Smooth muscle cell of the brain vasculature (primary cell): ENCODE results near the gene PSMB11.
"Not testable (repeated sequence)": the region's sequence is repeated elsewhere in the genome, so short reads cannot be mapped to it uniquely, and the experiment has no call there.

Experiments
- DNase-seq: peaks from one replicate; pipeline ENCODE4 v3.0.0-alpha.2; 2012; ENCODE audit warnings: low read depth, low spot score

Gene PSMB11, protein sequence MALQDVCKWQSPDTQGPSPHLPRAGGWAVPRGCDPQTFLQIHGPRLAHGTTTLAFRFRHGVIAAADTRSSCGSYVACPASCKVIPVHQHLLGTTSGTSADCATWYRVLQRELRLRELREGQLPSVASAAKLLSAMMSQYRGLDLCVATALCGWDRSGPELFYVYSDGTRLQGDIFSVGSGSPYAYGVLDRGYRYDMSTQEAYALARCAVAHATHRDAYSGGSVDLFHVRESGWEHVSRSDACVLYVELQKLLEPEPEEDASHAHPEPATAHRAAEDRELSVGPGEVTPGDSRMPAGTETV

DNA sequence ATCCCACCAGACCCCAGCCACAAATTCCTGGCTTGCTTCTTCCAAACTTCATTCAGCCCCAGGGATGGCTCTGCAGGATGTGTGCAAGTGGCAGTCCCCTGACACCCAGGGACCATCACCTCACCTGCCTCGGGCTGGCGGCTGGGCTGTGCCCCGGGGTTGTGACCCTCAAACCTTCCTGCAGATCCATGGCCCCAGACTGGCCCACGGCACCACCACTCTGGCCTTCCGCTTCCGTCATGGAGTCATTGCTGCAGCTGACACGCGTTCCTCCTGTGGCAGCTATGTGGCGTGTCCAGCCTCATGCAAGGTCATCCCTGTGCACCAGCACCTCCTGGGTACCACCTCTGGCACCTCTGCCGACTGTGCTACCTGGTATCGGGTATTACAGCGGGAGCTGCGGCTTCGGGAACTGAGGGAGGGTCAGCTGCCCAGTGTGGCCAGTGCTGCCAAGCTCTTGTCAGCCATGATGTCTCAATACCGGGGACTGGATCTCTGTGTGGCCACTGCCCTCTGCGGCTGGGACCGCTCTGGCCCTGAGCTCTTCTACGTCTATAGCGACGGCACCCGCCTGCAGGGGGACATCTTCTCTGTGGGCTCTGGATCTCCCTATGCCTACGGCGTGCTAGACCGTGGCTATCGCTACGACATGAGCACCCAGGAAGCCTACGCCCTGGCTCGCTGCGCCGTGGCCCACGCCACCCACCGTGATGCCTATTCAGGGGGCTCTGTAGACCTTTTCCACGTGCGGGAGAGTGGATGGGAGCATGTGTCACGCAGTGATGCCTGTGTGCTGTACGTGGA lies at the start of gene PSMB11:
TSS of gene PSMB11 (plus strand) at position 51 of the 804 bp plus-strand sequence. CDS start at position 65, 14 bp downstream.
- no peak for DNase-seq

DNA sequence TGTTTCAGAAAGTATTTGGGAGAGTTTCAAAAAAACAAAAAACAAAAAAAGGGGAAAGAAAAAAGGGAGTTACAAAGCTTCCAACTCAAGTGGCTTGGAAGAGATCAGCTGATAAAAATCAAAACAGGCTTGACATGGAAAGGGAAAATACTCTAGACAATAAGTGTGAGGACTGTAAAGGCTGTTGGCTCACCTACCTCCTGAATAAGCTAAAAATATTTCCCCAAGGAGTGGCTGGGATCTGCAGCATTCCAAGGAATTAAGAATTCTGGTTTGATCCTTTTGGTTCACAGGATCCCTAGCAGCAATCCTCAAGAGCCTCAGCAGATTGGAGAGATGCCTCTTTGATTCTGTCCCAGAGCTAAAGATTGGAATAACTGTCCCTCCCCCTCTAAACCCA lies 48.5 kb upstream of the PSMB11 start:
- no peak for DNase-seq

DNA sequence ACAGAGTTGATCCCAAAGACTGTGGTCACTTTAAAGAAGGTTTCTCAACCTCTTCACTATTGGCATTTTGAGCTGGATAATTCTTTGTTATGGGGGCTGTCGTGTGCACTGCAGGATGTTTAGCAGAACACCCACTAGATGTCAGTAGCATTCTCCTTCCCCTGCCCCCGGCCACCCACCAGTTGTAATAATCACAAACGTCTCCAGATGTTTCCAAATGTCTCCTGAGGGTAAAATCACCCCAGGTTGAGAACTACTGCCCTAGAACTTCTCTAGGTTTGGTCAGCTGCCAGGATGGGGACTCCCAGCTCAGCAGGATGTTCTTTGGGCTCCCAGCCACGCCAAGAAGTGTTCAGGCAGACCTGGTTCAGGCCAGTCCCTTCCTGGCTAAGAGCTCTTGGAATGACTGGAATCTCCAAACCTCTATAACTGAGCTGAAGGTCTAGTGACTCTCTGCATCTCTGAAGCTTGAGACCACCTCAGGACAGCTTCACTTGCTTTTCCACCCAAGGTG lies 47.2 kb upstream of the PSMB11 start:
- no peak for DNase-seq

DNA sequence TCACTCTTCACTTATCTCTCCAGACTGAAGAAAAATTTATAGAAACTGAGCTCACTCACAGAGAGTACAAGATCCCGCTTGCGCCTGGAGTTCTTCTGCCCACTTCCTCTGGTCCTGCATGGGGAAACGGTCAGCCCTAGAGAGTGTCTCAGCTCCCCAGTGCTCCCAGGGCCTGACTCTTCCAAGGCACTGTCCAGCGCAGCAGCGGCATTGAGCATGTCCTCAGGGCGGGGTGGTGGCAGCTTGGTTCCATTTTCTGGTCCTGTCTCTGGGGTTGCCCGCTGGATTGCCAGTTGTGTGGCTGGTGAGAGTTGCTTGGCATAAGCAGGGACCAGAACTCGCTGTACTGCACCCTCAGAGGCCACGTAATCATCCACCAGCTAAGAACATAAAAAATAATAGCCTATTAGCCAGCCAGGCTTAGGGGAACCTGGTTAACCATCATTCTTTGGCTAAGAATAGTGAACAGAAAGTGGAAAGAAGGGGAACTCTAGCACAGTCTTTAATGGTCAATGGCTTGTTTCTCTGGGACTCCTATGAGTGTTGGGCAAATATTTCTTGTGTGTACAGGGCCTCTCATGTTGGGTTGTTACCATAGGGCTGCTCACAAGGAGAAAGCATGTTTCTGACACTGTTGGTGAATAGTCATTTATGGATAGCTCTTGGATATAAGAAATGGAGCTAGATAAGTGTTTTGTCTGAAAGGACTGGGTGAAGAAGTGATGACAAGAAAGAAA lies 46.0 kb upstream of the PSMB11 start:
- DNase-seq: no peak

DNA sequence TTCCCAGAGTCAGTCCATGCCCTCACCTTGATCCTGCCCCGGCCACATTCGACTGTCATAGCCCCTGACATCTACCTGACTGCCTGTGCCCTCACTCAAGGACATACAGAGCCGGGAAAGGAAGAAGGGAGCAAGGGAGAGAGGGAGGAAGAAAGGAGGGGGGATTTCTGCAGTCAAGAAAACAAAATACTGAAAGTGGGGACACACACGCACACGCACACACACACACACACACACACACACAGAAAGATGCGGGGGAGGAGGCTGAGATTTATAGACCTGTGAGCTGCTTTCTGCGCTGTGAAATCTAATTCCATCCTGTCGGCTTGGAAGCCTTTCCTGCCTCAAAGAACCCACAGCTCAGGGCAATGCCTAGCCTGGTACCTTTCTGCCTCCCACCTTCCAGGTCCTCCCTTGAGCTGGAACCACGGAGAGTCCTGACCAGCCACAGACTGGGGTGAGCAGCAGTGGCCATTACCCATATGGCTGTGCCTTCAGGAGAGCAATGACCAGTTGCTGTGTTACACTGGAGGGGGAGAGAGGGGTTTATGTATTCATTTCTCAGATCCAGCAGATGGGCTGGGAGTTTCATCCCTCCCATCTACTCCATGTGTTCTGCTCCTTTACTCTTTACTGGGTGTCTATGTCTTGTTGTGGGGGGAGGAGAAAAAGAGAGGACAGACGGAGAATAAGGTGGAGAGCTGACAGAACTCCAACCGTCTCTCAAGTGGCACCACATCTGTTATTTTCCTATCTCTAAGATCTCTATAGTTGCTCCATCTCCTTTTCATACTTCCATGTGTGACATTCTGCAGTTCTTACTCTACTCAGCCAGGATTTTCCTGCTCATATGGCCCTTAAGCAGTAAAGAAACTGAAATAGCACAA lies 45.0 kb upstream of the PSMB11 start:
- DNase-seq: no peak

DNA sequence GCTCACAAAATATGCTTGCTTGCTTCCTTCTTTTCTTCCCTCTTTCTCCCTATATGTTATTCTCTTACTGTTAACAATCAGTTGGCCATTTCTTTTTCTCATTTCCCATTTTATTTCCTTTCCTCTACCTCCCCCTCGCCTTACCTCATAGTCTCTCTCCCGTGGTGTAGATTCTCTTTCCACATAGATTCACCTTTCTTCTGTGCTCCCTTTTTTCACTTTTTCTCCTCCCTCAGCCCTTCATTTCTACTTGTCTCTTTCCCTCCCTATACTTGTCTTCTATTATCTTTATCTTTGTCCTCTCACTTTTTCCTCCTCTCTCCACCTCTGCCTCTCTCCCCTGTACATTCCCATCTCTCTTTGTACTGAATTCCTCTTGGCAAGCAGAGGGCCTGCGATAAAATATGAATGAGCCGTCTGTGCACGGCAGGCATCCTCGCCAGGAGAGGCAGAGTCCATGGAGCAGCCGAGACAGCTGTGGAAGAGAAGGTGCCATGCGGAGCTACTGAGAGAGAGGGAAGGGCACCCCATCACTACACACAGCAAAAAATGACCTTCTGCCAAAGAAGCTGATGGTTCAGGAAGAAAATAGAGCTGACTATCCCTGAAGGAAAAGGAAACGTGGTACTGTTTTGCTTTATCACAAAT lies 44.2 kb upstream of the PSMB11 start:
- DNase-seq: no peak

DNA sequence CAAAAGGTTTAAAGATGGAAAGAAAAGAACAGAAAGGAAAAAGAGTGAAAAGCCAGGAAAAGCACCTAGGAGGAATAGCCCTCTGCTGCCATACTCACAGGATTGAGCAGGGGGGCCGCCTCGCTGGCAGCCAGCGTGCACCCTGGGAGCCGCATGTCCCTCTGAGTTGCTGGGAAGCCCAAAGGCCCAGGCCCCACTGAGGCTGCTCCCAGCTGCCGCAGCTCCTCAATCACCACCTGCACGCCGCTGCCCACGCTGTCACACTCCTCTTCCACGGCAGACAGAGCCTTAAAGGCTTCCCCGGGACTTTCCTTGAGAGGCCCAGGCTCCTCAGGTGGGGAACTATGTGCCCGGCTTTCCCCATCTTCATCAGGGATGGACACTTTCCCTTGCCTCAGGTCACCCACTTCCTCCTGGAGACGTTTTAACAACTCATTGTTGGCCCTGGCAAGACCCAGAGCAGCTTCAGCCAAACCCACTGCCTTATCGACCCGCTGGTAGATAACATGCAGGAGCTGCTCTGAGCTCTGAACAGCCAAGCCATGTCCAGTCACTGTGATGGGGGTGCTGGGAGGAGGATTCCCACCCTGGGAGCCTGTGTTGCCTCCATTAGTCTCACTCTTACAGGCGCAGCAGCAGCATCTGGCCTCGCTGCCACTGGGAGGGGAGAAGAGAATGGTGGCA lies 43.5 kb upstream of the PSMB11 start:
- no peak for DNase-seq

DNA sequence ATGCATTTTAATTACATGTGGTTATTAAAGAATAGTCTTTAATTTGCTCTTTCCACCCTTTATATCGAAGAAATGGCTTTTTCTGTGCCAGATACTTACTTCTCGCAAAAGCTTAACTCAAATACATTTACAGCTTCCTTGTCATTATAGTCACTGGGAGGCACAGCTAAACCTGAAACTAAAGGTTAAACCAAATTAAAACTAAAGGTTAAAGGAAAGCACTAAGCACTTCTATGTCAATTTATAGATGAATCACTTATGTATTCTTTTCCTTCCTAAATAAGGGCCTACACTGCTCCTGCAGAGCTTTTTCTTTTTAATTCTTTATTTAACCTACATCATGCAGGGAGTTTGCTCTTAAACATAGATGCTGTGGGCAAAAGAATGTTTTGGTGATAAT lies 41.2 kb upstream of the PSMB11 start:
- DNase-seq: no peak

DNA sequence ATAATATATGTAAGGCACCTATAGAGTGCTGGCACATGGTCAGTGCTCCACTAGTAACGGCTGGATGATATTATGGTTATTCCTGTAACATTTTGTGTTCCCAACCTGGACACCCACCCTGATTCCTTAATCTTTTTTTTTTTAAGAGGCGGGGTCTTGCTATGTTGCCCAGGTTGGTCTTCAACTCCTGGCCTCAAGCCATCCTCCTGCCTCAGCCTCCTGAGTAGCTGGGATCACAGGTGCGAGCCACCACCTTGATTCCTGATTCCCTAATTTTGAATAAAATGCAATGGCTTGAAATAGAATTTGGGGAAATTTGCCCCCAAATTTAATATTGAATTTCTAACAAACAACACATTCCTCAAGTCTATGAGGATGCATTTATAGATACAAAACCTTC lies 39.4 kb upstream of the PSMB11 start:
- DNase-seq: no peak

DNA sequence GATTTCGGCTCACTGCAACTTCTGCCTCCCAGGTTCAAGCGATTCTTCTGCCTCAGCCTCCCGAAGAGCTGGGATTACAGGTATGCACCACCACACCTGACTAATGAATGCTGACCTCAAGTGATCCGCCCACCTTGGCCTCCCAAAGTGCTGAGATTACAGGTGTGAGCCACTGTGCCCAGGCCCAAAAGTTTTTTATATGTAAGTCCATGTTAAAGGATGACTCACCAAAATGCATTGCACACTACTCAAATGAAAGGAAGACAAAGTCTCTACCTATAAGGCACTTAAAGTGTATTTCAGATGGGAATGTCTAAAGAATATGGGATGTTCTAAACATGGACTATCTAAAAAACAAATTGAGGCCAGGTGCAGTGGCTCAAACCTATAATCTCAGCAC lies 37.7 kb upstream of the PSMB11 start:
- not testable (repeated sequence) for DNase-seq

DNA sequence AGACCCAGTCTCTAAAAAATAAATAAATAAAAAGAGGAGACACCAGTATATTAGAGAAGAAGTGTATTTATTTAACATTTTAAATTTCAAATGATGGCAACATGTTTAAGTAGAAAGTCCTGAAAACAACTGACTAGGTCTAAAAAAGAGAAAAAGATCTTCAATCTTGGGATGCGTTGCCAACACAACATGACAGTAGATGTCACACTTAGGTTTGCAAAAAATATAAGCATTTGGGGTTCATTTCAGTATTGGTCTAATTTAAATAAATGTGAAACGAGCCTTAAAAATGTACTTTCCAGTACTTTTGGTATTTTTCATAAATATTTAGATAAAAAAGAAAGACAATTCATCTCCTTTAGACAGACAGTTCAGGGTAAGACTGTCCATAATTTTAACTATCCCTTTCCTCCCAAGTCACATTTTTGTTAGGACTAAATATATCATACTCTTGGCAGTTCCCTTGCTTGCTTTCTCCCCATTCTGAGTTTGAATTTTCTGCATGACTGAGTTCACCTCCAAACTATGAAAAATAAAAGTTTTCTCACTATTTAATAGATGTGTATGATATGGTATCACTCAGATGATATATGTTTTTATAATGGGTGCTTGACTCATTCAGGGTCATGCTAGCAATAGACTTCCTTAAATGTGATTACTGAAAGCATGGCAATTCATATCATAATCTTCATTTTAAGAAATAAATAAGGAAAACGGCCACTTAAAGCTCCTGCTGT lies 36.4 kb upstream of the PSMB11 start:
- no peak for DNase-seq

DNA sequence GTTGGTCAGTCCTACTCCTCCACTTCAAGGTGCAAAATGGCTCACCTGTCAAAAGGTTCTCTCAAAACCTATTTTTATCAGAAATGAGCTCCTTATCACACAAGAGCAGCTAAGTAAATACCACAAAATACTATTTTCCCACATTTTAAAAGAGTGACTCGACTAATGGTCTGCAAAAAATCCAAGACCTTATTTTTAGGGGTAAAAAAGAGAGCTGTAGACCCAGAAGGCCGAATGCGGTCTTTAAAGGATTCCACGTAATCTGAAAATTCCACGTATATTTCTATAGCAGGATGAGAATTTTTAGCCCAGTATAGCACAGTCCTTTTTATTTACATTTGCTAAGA lies 35.9 kb upstream of the PSMB11 start:
- DNase-seq: no peak

DNA sequence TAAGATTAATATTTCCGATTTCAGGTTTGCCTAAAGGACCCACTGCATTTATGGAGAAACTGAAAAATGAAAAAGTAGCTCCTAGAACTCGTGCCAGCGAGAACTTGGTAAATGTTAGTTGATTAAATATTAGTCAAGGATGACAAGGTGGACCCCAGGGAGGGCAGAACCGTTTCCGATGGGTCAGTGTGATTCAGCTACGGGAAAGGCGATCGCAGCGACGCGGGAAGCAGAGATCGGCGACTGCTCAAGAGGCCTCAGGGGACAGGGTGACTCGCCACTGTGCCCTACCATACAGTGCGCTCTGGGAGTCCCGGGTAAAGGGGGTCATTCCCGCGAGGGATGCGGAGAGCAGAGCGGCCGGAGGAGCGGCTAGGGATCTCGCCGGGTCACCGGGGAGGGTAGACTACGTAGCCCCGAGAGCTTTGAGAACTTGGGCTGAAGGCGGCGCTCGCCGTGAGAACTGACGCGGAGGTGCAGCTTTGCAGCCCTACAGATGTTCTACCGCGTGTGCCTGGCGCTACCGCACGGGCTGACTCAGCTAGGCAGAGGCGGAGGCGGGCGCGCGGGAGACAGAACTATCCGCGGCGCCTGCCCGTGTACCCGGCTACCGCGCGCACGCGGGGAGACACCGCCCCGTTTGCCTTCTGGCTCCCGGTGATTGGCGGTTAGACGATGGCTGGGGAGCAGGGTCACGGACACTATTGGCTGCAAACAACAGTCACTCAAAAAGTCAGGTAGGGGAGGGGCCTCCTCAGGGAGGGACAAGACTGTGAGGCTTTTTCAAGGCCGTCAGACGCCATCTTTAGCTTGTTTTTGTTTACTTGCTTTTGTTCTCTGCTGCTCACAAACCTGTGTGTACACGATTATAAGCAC lies 35.2 kb upstream of the PSMB11 start:
- DNase-seq: peak; percentile 94

DNA sequence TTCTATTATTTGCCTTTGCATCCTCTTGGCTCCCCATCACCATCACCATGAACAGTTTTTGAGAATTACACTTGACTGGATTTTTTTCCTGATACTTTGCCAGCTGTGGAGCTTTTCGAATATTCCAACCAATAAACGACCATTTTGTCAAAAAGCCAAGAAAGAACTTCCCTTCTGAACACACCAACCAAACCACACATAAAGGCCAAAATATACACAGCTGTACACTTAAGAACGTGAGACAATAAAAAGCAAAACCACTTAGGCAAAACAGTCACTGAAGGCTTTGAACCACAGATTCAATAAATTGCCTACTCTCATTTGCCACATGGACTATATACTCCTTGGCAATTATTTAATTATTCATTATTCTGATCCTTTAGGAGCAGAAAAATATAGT lies 33.2 kb upstream of the PSMB11 start:
- no peak for DNase-seq

DNA sequence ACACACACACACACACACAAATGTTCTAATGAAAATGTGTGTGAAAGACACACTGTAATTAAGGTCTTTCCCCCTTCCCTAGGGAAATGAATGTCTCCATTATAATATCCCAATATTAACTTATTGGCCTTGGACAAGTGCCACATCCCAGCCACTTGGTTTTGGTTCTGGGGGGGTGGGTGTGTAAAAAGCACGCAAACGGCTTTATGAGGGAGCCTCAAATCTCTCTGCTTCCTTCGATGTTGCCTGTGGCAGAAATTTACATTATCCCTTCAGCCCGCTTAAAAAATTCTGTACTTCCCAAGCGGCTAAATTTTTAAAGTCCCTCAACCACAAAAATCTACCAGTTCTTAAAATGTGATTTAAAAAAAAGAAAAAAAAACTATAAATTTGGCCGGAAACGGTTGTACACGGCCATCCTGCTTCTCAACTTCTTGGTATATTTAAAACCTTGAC lies 32.5 kb upstream of the PSMB11 start:
- DNase-seq: no peak

DNA sequence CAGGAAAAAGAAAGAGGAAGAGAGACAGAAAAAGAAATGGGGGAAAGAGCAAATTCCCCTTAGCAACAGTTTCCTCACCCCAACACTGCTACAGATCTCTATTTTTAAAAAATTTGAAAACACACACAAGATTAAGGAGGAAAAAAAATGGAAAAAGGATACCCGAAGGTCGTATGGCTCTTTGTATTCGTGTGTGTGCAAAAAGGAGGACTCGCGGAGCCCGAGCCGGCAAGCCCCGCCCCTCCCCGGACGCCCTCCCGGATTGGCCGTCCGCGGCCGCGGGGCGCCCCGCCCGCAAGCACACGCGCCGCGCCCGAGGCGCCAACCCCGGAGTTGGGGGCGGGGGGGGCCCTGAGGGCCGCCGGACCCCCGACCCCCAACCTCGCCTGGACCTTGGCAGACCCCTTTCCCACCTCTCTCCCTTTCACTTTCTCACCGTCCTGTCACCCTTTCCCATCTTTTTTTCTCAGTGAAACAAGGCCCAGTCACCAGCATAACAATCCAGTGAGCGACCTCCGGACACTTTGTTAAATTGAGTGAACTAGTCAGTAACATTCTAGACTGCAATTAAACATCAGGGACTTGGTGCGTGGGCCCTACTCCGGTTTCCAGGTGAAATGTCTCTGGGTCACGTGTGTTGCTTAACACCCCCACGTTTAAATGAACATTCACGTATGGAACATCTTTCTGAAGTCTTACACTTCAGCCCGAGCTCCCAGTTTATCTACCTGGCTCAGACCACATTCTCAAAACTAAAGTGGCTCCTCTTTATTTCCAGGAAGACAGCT lies 31.9 kb upstream of the PSMB11 start, which contains the start of gene C14orf93:
TSS of gene C14orf93 (minus strand) at position 205 of the 788 bp plus-strand sequence. CDS start 11,120 bp downstream, outside the sequence.
- DNase-seq: peak; percentile 37

DNA sequence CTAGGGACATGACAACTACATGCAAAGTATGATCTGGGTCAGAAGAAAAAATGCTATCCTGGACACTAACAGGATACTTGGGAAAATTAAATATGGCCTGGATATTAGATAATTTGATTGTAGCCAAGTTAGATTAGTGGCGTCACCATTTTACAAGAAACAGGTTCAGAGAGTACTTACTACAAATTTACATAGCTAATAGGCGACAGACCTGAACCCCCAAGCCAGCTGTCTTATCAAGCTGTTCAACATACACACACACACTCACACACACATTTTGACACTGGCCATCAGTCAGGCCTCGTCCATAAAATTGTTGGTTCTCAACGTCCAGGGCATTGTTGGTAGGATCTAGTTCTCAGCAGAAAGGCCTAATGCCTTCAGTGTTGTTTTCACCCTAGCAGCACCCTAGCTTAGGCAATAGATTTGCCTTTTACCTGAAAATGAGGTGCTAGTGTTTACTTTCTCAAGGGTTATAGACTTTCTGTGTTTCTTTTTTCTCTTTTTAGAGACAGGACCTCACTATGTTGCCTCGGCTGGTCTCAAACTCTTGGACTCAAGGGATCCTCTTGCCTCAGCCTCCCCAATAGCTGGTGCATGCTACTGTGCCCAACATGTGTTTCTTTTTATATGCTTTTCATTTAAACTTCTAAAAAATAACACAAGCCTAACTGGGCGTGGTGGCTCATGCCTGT lies 28.8 kb upstream of the PSMB11 start:
- DNase-seq: no peak
